ENCODE results near the gene ACSM5. TPM values are rescaled to one million over a fixed set of nuclear protein-coding genes. Genes with fewer than 3 reads are reported as not detected.
"Not testable (repeated sequence)": the region's sequence is repeated elsewhere in the genome, so short reads cannot be mapped to it uniquely, and the experiment has no call there.

Gene ACSM5
- total and polyA plus RNA-seq, 2 of the 4 experiments (the other 2 are of a cell fraction), result not detected

DNA sequence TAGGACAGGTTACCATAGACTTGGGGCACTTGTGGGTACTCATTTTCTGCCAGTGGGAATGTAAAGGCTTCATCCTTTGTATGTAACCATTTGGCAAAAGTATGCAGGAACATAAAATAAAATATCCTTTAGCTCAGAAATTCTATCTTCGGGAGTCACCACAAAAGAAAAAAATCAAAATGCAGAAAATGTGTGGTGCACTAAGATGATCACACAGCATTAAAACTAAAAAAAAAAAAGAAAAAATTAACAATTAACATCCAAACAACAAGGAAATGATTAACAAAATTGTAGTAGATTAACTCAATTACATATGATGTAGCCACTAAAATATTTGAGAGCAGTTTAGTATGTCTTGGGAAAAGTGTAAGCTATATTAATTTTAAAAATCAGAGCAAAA is 31.4 kb downstream of the ACSM5 start:
- in situ Hi-C loops (cut with MboI; ENCODE audit: low sequenced_read_pairs); POLR2A ChIA-PET (ENCODE audit: unreplicated experiment); H3K18ac ChIP-seq (ENCODE audit: low read depth, low read length); H3K14ac ChIP-seq (replicated peaks; ENCODE audit: low read depth, low read length); H3K27ac ChIP-seq (ENCODE audit: insufficient read depth, low read length); BruUV-seq (replicated peaks); H3K23ac ChIP-seq (ENCODE audit: low read depth, low read length); ATAC-seq (ENCODE audit: low read depth); H2BK5ac ChIP-seq (ENCODE audit: low read depth, low read length, poor library complexity, severe bottlenecking); H3K4me2 ChIP-seq (ENCODE audit: low read depth, low read length); H4K8ac ChIP-seq (ENCODE audit: low read depth in 2 of 2, low read length in 2 of 2); H2BK15ac ChIP-seq (ENCODE audit: low read depth, low read length); H2AFZ ChIP-seq (replicated peaks; ENCODE audit: low read length, poor library complexity); H2AK9ac ChIP-seq (replicated peaks; ENCODE audit: low read depth, low read length, poor library complexity); H3K9ac ChIP-seq (ENCODE audit: low read depth, low read length); H2BK120ac ChIP-seq (ENCODE audit: low read depth, low read length); H4K20me1 ChIP-seq (ENCODE audit: insufficient read depth, low read length); H3K27me3 ChIP-seq (ENCODE audit: control insufficient read depth, insufficient read depth, low read length); DNase-seq; H3K9me3 ChIP-seq (ENCODE audit: control insufficient read depth, insufficient read depth, low read length); intact Hi-C loops (cut with micrococcal nuclease); H3K4me1 ChIP-seq (ENCODE audit: control insufficient read depth, insufficient read depth, low read length); H3K79me1 ChIP-seq (ENCODE audit: low read depth in 1 of 2, low read length in 2 of 2); H3K4me3 ChIP-seq (ENCODE audit: insufficient read depth, low read depth, low read length); CTCF ChIA-PET; H3K4ac ChIP-seq (ENCODE audit: low read depth, low read length); H2AK5ac ChIP-seq (ENCODE audit: low read depth, low read length); H3K9me1 ChIP-seq (ENCODE audit: insufficient read depth, low read length); H4K5ac ChIP-seq (ENCODE audit: low read depth, low read length); H4K91ac ChIP-seq (ENCODE audit: insufficient read depth, low read depth, low read length); dilution Hi-C loops (cut with HindIII; ENCODE audit: low sequenced_read_pairs, unreplicated experiment); H3K36me3 ChIP-seq (ENCODE audit: control insufficient read depth, insufficient read depth, low read length); H2BK20ac ChIP-seq (ENCODE audit: low read depth, low read length); H3K56ac ChIP-seq (ENCODE audit: extremely low read depth, insufficient read depth, low read length): not testable (repeated sequence)
- no CpG with 5 or more reads among the region's 1 CpG for WGBS, 2 experiments (ENCODE audit: extremely low coverage in 2 of 2, insufficient read length in 1 of 2)
